Measurements from ENCODE around the gene CCDC69.
"Not testable (repeated sequence)": the region's sequence is repeated elsewhere in the genome, so short reads cannot be mapped to it uniquely, and the experiment has no call there.

Gene CCDC69

GRCh38 chr5:151222054-151222789, 1.7 kb downstream of the CCDC69 start:
- no peak for DNase-seq

DNA sequence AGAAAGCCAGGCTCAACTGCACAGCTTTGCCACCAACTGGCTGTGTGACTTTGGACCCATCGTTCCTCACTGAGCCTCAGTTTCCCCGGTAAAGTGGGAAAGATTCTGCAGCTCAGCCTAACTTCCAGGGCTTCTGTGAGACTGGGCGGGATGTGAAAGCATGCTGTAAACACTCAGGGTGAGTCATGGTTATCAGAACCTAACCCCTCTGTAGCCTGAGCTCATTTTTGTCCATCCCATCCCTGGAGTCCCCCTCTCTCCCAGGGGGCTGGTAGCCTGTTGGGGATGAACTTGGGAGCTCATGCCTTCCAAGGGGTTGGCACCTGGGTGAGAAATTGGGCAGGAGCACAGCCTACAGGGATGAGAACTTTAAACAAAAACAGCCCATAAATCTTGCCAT, 2.3 kb downstream of the CCDC69 start:
- no peak for DNase-seq

DNA sequence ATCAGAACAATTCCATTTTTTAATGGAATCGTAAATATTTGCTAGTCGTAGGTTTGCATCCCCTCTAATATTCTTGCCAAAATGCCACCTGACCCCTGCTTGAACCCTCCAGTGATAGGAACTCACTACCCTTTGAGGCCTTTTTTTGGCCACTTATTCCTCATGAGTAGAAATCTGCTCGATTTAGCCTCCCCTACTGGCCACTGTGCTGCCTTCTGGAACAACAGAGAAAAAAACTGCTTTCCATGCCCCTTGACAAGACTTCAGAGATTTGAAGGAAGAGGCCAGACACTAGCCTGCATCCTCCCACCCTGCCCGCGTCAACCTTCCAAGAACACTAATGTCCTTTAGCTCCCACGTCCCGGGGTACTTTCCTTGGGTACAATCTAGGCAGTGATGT, 4.1 kb downstream of the CCDC69 start:
- DNase-seq: no peak

- no peak for DNase-seq
Measured at GRCh38 chr5:151219138-151219537, 4.8 kb downstream of the CCDC69 start.

DNA sequence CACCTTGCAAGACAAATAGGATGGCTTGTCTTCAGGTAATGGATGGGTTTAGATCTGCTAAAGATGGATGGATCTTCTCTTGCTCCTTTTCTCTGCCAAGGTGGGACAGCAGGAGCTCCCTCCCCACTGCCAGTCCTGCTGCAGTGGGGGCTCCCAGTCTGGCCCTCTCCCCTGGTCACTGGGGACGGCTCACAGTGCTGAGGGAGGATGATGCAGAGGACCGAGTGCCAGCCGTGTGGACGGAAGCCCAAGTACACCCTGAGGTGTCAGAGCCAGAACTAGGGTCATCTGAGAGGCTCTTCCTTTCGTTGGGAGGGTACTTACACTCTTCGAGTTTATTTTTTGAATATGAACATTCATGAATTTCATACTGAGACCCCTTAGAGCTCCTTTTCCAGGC, 5.7 kb downstream of the CCDC69 start:
- no peak for DNase-seq

- no peak for DNase-seq
Measured at GRCh38 chr5:151216781-151217180, 7.1 kb downstream of the CCDC69 start.

GRCh38 chr5:151215546-151215880, 8.4 kb downstream of the CCDC69 start:
- DNase-seq: no peak

- no peak for DNase-seq
Measured at GRCh38 chr5:151214614-151215545, 9.0 kb downstream of the CCDC69 start.

- DNase-seq: peak; percentile 12
Measured at GRCh38 chr5:151213803-151214613, 9.9 kb downstream of the CCDC69 start.

DNA sequence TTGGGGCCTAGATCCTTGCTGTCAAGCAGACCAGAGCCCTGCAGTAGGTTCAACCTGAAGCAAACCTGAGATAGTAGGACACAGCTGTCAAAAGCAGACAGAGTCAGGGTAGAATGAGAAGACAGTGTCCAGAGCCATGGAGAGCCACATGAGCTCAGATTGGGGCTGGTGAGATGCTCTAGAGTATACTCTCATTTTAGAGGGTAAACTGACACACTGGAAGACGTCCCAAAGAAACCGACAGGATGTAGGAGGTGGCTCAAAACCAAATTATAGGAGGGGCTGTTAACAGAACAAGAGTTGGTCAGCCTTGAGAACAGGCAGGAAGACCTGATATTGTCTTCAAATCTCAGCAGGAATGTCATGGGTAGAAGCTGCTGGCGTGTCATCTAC, 11.5 kb downstream of the CCDC69 start:
- DNase-seq: no peak

GRCh38 chr5:151208481-151208914, 15.4 kb downstream of the CCDC69 start:
- no peak for DNase-seq

DNA sequence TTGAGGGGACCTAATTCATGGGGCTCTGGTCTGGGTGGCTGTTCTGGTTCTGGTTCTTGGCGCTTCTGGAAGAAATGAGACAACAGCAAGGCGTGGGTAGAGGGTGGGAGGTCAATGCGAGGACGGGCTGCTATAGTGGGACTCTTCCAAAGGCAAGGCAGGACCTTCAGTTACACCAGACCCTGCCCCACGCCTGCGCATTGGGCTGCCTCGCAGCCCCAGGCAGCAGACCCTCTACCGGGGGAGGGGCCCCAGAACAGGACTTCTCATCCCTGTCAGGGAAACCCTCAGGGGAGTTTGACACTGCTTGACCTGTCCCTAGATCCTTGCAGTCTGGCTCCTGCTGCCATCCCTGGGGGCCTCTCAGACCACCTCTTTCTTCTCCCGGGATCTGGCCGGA, 18.5 kb downstream of the CCDC69 start:
- no peak for DNase-seq

DNA sequence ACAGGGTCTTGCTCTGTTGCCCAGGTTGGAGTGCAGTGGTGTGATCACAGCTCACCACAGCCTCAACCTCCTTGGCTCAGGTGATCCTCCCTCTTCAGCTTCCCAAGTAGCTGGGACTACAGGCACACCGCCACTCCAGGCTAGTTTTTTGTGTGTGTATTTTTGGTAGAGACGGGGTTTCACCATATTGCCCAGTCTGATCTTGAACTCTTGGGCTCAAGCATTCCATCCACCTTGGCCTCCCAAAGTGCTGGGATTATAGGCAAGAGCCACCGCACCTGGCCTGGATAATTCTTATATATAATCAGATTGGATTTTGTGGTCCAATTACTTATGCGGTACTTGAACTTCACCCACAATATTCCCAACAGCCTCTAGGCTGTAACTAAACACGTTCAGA, 19.8 kb downstream of the CCDC69 start:
- no peak for DNase-seq

- DNase-seq: no peak
Measured at GRCh38 chr5:151202381-151203139, 21.3 kb downstream of the CCDC69 start.

- DNase-seq: no peak
Measured at GRCh38 chr5:151200913-151201595, 22.8 kb downstream of the CCDC69 start.

GRCh38 chr5:151199581-151200185, 24.2 kb downstream of the CCDC69 start:
- DNase-seq: no peak

GRCh38 chr5:151198861-151199260, 25.0 kb downstream of the CCDC69 start:
- no peak for DNase-seq

DNA sequence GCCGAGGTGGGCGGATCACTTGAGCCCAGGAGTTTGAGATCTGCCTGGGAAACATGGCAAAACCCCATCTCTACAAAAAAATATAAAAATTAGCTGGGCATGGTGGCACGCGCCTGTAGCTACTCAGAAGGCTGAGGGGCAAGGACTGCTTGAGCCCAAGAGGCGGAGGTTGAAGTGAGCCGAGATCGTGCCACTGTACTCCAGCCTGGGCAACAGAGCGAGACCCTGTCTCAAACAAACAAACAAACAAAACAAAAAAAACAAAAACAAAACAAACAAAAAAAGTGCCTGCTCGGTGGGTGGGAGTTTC, 26.6 kb downstream of the CCDC69 start:
- not testable (repeated sequence) for DNase-seq

DNA sequence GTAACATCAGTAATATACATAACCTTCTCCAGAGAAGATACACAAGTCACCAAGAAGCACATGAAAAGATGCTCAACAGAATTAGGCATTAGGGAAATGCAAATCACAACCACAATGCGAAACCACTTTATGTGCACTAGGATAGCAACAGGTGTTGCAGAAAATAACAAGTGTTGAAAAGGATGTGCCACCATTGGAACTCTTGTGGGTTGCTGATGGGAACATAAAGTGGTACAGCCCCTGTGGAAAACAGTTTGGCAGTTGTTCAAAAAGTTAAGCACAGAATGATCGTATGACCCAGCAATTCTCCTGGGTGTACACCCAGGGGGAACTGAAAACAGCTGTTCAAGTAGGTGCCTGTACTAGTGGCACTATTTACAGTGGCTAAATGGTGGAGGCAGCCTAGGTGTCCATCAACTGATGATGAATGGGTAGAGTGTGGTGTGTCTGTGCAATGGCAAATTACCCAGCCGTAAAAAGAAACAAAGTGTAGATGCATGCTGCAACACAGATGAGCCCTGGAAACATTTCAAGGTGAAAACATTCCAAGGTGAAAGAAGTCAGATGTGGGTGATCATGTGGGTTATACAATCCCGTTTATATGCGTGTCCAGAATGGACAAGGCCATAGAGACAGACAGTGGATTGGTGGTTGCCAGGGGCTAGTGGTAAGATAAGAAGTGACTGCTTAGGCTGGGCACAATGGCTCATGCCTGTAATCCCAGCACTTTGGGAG, 27.2 kb downstream of the CCDC69 start:
- no peak for DNase-seq

DNA sequence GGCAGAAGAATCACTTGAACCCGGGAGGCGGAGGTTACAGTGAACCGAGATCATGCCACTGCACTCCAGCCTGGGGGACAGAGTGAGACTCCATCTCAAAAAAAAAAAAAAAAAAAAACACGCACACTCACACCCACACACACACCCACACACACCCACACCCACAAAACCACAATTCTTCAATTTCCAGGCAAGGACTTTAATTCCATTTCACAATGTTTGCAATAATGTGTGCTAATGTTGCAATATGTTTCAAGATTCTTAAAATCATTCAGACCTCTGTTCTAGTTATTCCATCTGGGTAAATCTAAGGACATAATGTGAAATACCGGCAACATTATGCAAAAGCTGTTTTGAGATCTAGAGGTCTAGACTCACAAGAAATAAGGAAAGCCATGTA, 28.3 kb downstream of the CCDC69 start:
- DNase-seq: no peak

DNA sequence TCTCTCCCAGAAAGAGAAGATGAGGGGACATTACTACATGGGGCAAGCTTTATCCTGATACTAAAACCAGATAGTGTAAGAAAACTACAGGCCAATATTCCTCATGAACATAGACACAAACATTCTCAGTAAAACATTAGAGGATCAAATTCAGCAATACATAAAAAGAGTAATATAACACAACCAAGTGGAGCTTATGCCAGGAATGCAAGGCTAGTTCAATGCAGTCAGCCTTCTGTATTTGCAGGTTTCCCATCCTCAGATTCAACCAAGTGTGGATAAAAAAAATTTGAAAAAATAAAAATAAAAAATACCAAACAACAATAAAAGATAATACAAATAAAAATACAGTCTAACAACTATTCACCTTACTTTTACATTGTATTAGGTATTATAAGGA, 31.3 kb downstream of the CCDC69 start:
- DNase-seq: no peak

Data from right kidney (tissue), 1 donor.